Keratinocyte (primary cell): ENCODE data around the gene PPM1H.

Experiments used
- EZH2 ChIP-seq: IDR thresholded peaks from one replicate; pipeline ENCODE4 v1.6.1; 2012; ENCODE audit warnings: inconsistent platforms, mild to moderate bottlenecking, low read length, moderate library complexity
- TF ChIP-seq, protein P1 (sequence below), 3 experiments: IDR thresholded peaks in 1 of 3; conservative IDR thresholded peaks in 1 of 3; optimal IDR thresholded peaks in 1 of 3; 2 replicates in 2 of 3; 3 replicates in 1 of 3; pipeline versions ENCODE3 to v1.5.1; 2011; ENCODE audit warnings: low read length in 3 of 3, mild to moderate bottlenecking in 3 of 3, moderate library complexity in 2 of 3, control low read depth in 1 of 3, inconsistent platforms in 1 of 3; ENCODE audit not compliant: insufficient read depth in 2 of 3; ENCODE audit errors: extremely low read depth in 1 of 3

DNA sequence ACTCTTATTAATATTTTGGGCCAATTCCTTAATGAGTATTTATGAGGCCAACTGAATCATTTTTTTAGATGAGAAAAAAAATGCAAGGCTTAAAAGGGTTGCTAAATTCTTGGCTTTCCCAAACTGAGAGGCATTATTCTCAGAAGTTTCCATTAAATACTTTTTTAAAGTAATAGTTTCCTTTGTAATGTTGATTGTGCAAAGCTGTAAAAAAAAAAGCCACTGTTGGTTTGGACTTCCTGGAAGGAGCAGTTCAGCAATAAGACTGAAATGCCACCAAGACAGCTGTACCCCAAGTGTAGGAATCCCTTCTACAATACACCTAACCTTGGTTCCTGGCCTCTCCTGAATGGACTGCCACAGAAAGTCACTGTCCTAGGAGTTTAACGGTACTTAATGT, 237.1 kb downstream of the PPM1H start:
- TF ChIP-seq, protein P1, sequence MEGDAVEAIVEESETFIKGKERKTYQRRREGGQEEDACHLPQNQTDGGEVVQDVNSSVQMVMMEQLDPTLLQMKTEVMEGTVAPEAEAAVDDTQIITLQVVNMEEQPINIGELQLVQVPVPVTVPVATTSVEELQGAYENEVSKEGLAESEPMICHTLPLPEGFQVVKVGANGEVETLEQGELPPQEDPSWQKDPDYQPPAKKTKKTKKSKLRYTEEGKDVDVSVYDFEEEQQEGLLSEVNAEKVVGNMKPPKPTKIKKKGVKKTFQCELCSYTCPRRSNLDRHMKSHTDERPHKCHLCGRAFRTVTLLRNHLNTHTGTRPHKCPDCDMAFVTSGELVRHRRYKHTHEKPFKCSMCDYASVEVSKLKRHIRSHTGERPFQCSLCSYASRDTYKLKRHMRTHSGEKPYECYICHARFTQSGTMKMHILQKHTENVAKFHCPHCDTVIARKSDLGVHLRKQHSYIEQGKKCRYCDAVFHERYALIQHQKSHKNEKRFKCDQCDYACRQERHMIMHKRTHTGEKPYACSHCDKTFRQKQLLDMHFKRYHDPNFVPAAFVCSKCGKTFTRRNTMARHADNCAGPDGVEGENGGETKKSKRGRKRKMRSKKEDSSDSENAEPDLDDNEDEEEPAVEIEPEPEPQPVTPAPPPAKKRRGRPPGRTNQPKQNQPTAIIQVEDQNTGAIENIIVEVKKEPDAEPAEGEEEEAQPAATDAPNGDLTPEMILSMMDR (optimal IDR thresholded peaks at IDR 0.05 in 1 of 3, IDR thresholded peaks at IDR 0.05 in 1 of 3, conservative IDR thresholded peaks at IDR 0.05 in 1 of 3; ENCODE audit: extremely low read depth in 1 of 3, insufficient read depth in 2 of 3, low read length in 3 of 3) = no peak
- no peak for TF ChIP-seq EZH2
